ENCODE measurements around the gene INSL4.
A peak's percentile ranks its signal among the peaks of the same experiment; 100 is the strongest.

The INSL4 gene

DNA sequence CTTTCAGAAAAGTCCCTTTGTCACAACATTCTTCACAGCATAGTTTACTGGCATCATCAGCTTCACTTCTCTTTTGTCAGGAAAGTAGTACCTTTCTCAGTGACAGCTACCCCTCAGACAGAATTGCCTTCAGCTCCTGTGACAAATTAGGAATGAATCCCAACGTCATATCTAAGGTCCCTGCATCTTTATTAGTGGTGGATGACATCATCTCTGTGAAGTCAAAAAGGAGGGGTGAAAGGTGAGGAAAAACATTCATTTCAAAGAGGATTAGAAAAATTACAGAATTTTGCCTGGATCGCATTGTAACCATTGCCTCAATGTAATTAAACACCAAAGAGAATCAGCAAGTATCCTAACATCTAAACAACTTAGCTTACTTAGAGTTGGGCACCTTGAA is 37.9 kb upstream of the INSL4 start:
- no peak overlapping the region for H3K4me3 ChIP-seq (ENCODE audit: low read depth, low read length)
- in situ Hi-C loops (cut with HindIII; ENCODE audit: low sequenced_read_pairs) = no loop called here
- TF ChIP-seq, protein P1, sequence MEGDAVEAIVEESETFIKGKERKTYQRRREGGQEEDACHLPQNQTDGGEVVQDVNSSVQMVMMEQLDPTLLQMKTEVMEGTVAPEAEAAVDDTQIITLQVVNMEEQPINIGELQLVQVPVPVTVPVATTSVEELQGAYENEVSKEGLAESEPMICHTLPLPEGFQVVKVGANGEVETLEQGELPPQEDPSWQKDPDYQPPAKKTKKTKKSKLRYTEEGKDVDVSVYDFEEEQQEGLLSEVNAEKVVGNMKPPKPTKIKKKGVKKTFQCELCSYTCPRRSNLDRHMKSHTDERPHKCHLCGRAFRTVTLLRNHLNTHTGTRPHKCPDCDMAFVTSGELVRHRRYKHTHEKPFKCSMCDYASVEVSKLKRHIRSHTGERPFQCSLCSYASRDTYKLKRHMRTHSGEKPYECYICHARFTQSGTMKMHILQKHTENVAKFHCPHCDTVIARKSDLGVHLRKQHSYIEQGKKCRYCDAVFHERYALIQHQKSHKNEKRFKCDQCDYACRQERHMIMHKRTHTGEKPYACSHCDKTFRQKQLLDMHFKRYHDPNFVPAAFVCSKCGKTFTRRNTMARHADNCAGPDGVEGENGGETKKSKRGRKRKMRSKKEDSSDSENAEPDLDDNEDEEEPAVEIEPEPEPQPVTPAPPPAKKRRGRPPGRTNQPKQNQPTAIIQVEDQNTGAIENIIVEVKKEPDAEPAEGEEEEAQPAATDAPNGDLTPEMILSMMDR (IDR thresholded peaks at IDR 0.05; ENCODE audit: low read depth, low read length, missing control alignments) = no peak
- no peak for DNase-seq (ENCODE audit: low read depth)

DNA sequence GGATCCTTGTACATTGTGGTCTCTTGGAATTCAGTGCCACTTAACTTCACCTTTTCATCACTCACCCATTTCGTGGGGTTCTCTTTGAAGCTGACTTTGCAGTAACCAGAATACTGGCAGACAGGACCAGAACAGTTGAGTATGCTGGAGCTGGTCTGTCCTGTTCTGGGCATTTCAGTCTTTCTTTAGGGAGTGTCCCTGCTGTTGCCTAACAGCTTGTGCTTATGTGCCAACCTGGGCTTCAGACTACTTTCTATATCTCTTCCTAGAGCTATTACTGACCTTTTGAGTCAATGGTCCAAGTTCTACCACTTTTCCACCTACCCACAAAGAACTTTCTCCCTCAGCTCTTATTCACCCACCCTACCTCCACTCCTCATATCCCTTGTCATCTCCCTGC is 35.8 kb upstream of the INSL4 start:
- in situ Hi-C loops (cut with HindIII; ENCODE audit: low sequenced_read_pairs) = no loop called here
- H3K4me3 ChIP-seq (ENCODE audit: low read depth, low read length) = no peak overlapping the region
- TF ChIP-seq, protein P1 (IDR thresholded peaks at IDR 0.05; ENCODE audit: low read depth, low read length, missing control alignments) = no peak
- DNase-seq (ENCODE audit: low read depth) = no peak

DNA sequence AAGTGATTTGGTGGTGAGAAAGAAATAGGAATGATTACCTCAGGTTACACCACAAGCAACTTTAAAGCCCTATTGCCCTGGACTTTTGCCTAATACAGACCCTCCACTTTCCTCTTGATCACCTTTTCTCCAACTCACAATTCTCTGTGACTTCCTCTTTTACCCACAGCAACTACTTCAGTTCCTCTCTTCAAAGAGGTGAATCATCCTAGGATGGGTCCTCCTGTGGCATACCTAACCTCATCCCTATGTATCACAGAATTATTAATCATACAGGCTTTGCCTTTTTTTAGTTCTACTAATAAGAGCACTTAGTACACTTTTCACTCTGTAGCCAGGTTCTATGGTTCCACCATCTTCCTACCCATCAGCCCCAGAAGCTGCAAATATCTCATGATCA is 26.1 kb upstream of the INSL4 start:
- TF ChIP-seq, protein P1 (IDR thresholded peaks at IDR 0.05; ENCODE audit: low read depth, low read length, missing control alignments) = no peak
- DNase-seq (ENCODE audit: low read depth) = no peak

DNA sequence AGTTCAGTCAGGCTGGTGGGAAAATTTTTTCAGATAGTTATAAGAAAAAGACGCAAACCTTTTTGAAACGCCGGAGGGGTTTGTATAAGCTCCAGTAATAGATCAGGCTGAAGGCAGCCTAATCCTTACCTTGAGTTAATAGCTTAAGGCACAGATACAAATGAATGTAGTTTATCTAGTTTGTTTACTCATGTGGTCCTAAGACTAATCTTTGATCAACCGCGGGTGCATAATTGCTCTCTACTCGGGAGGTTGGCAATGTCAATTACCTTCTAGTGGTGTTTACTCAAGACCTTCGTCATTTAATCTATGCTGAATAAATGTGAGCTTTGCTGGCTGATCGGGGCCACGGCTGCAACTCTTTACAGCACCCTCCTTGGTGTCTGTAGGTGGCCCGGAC is 665 bp upstream of the INSL4 start:
- TF ChIP-seq, protein P1 (IDR thresholded peaks at IDR 0.05; ENCODE audit: low read depth, low read length, missing control alignments) = no peak

More for the DNA sequence above, 26.1 kb upstream of the INSL4 start:
- in situ Hi-C loops (cut with HindIII; ENCODE audit: low sequenced_read_pairs) = no loop called here
- H3K4me3 ChIP-seq (ENCODE audit: low read depth, low read length) = no peak overlapping the region

DNA sequence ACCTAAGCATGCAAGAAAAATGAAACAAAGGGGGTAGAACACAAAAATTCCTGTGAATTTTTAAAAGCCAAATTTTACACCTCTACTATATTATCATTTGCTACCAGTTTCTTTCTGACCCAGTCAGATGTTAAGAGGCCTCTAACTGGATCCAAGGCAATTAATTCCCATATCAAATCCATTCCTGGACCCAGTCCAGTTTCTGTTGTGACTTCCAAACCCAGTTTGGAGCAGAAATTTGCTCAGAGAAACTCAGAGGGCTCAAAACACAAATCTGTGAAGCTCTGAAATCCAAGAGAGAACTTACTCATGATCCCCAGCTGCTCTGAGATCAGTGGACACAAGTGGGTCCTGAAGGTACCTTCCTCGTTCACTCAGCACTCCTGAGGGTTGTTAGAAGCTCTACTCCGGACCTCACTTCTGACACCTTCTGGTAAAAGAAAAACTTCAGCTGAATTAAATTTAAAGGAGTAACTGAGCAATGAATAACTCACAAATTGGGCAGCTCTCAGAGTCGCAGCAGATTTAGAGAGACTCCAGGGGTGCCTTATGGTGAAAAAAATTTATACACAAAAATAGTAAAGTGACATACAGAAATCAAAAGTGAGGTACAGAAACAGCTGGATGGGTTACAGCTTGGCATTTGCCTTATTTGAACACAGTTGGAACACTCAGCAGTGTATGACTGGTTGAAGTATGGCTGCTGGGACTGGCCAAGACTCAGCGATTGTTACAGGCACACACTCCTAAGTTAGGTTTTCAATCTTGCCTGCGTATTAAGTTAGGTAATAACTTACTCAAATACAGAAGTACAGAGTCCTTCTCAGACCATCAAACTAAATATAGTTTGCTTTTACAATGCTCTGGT is 32.4 kb downstream of the INSL4 start:
- no peak overlapping the region for H3K4me3 ChIP-seq (ENCODE audit: low read depth, low read length)
- DNase-seq (ENCODE audit: low read depth) = peak; percentile 2
- TF ChIP-seq, protein P1 (IDR thresholded peaks at IDR 0.05; ENCODE audit: low read depth, low read length, missing control alignments) = peak; percentile 10
- in situ Hi-C loops (cut with HindIII; ENCODE audit: low sequenced_read_pairs) = no loop called here

More for the DNA sequence above, 665 bp upstream of the INSL4 start:
- no peak overlapping the region for H3K4me3 ChIP-seq (ENCODE audit: low read depth, low read length)
- no peak for DNase-seq (ENCODE audit: low read depth)
- in situ Hi-C loops (cut with HindIII; ENCODE audit: low sequenced_read_pairs) = no loop called here

GRCh38 chr9:5264219-5264595 is 33.0 kb downstream of the INSL4 start:
- TF ChIP-seq, protein P1 (IDR thresholded peaks at IDR 0.05; ENCODE audit: low read depth, low read length, missing control alignments) = no peak
- in situ Hi-C loops (cut with HindIII; ENCODE audit: low sequenced_read_pairs) = no loop called here
- DNase-seq (ENCODE audit: low read depth) = no peak
- no peak overlapping the region for H3K4me3 ChIP-seq (ENCODE audit: low read depth, low read length)

Measured in astrocyte of the cerebellum (primary cell).